IMR-90 (cell line): ENCODE data around the gene PCBP3. TPM values are rescaled to one million over a fixed set of nuclear protein-coding genes. Genes with fewer than 3 reads are reported as not detected.

Experiments used
- ATAC-seq: fragments of 200-7000 bp; cut with Tn5 transposase; 2 replicates; pipeline ENCODE4 v1.9.1; 2020; ENCODE audit warnings: low read depth, mild to moderate bottlenecking, moderate library complexity
- BruUV-seq: library from RNA; stranded (reverse); fragments of 400-500 nt; replicated peaks from 2 replicates; lab custom pipeline; 2021; lab: Mats Ljungman, UMichigan
- CTCF ChIA-PET: fragments of 300-600 bp; formaldehyde crosslinking; extraction: SDS; loops from one replicate; lab custom pipeline; 2021; ENCODE audit warnings: antibody characterized with exemption; lab: Yijun Ruan, JAX
- POLR2A ChIA-PET: fragments of 300-600 bp; sonication (Branson Sonifier 250); formaldehyde crosslinking; loops from one replicate; lab custom pipeline; 2022; ENCODE audit warnings: antibody characterized with exemption; ENCODE audit not compliant: unreplicated experiment; lab: Charles Lee
- DNase-seq: peaks from one replicate; pipeline ENCODE4 v3.0.0; 2013
- H2AFZ ChIP-seq: replicated peaks from 2 replicates; pipeline ENCODE3; 2013; ENCODE audit warnings: low read length, mild to moderate bottlenecking; ENCODE audit not compliant: poor library complexity
- H2AK5ac ChIP-seq: 2 replicates; pipeline ENCODE4 v1.6.1; 2013; ENCODE audit warnings: low read depth, low read length, inconsistent platforms
- H2AK9ac ChIP-seq: replicated peaks from 2 replicates; pipeline ENCODE3; 2013; ENCODE audit warnings: mild to moderate bottlenecking, low read depth, low read length, moderate library complexity; ENCODE audit not compliant: poor library complexity
- H2BK120ac ChIP-seq: 2 replicates; pipeline ENCODE4 v1.6.1; 2013; ENCODE audit warnings: low read depth, low read length, inconsistent platforms
- H2BK15ac ChIP-seq: 3 replicates; pipeline ENCODE4 v1.6.1; 2013; ENCODE audit warnings: low read depth, low read length, inconsistent platforms
- H2BK20ac ChIP-seq: 2 replicates; pipeline ENCODE4 v1.6.1; 2013; ENCODE audit warnings: low read depth, mild to moderate bottlenecking, inconsistent platforms, low read length, moderate library complexity
- H2BK5ac ChIP-seq: 2 replicates; pipeline ENCODE4 v1.6.1; 2013; ENCODE audit warnings: mild to moderate bottlenecking, low read depth, low read length, inconsistent platforms; ENCODE audit not compliant: poor library complexity, severe bottlenecking
- H3K14ac ChIP-seq: replicated peaks from 2 replicates; pipeline ENCODE4 v1.6.1; 2013; ENCODE audit warnings: low read depth, low read length, inconsistent platforms
- H3K18ac ChIP-seq: 2 replicates; pipeline ENCODE4 v1.6.1; 2013; ENCODE audit warnings: low read depth, low read length, control low read depth
- H3K23ac ChIP-seq: 2 replicates; pipeline ENCODE4 v1.6.1; 2013; ENCODE audit warnings: low read depth, low read length, inconsistent platforms
- H3K27ac ChIP-seq: 2 replicates; pipeline ENCODE4 v1.5.1; 2013; ENCODE audit warnings: mild to moderate bottlenecking, control low read depth, low read length; ENCODE audit not compliant: insufficient read depth
- H3K27me3 ChIP-seq: 2 replicates; pipeline ENCODE4 v1.6.1; 2013; ENCODE audit warnings: low read length; ENCODE audit not compliant: control insufficient read depth, insufficient read depth
- H3K36me3 ChIP-seq: 2 replicates; pipeline ENCODE4 v1.6.1; 2013; ENCODE audit warnings: low read length, mixed read lengths; ENCODE audit not compliant: control insufficient read depth, insufficient read depth
- H3K4ac ChIP-seq: 2 replicates; pipeline ENCODE4 v1.6.1; 2013; ENCODE audit warnings: low read depth, low read length, inconsistent platforms
- H3K4me1 ChIP-seq: 2 replicates; pipeline ENCODE4 v1.6.1; 2013; ENCODE audit warnings: low read length, mixed read lengths; ENCODE audit not compliant: control insufficient read depth, insufficient read depth
- H3K4me2 ChIP-seq: 2 replicates; pipeline ENCODE4 v1.6.1; 2013; ENCODE audit warnings: low read depth, mild to moderate bottlenecking, control low read depth, low read length, moderate library complexity
- H3K4me3 ChIP-seq: 2 replicates; pipeline ENCODE4 v1.5.1; 2013; ENCODE audit warnings: low read depth, mild to moderate bottlenecking, control low read depth, low read length, moderate library complexity; ENCODE audit not compliant: insufficient read depth
- H3K56ac ChIP-seq: 2 replicates; pipeline ENCODE4 v1.6.1; 2013; ENCODE audit warnings: low read length, inconsistent platforms; ENCODE audit not compliant: insufficient read depth; ENCODE audit errors: extremely low read depth
- H3K79me1 ChIP-seq, 2 experiments: 2 replicates each; pipeline ENCODE4 v1.6.1; 2013; ENCODE audit warnings: low read length in 2 of 2, inconsistent platforms in 1 of 2, low read depth in 1 of 2
- H3K9ac ChIP-seq: 2 replicates; pipeline ENCODE4 v1.6.1; 2013; ENCODE audit warnings: low read depth, low read length, control low read depth
- H3K9me1 ChIP-seq: 2 replicates; pipeline ENCODE4 v1.6.1; 2013; ENCODE audit warnings: low read length, inconsistent platforms; ENCODE audit not compliant: insufficient read depth
- H3K9me3 ChIP-seq: 2 replicates; pipeline ENCODE4 v1.6.1; 2013; ENCODE audit warnings: low read length; ENCODE audit not compliant: control insufficient read depth, insufficient read depth
- H4K20me1 ChIP-seq: 2 replicates; pipeline ENCODE4 v1.6.1; 2013; ENCODE audit warnings: low read length, inconsistent platforms; ENCODE audit not compliant: insufficient read depth
- H4K5ac ChIP-seq: 2 replicates; pipeline ENCODE4 v1.6.1; 2013; ENCODE audit warnings: mild to moderate bottlenecking, low read depth, low read length, control low read depth
- H4K8ac ChIP-seq, 2 experiments: 2 replicates each; pipeline ENCODE4 v1.6.1; 2013; ENCODE audit warnings: low read depth in 2 of 2, low read length in 2 of 2, control low read depth in 1 of 2, inconsistent platforms in 1 of 2
- H4K91ac ChIP-seq: 2 replicates; pipeline ENCODE4 v1.6.1; 2013; ENCODE audit warnings: low read depth, low read length, inconsistent platforms; ENCODE audit not compliant: insufficient read depth
- BHLHE40 ChIP-seq: fragments of 150-350 bp; IDR thresholded peaks from 2 replicates; pipeline ENCODE4 v1.6.1; 2016; ENCODE audit warnings: mild to moderate bottlenecking, low read depth, low read length
- CHD1 ChIP-seq: IDR thresholded peaks from 2 replicates; pipeline ENCODE4 v1.6.1; 2012; ENCODE audit warnings: low read depth, low read length, improper control_type of control experiment
- MAZ ChIP-seq: IDR thresholded peaks from 2 replicates; pipeline ENCODE4 v1.6.1; 2012; ENCODE audit warnings: low read depth, mild to moderate bottlenecking, low read length, improper control_type of control experiment, moderate library complexity, borderline replicate concordance
- MXI1 ChIP-seq: IDR thresholded peaks from 2 replicates; pipeline ENCODE4 v1.6.1; 2012; ENCODE audit warnings: low read depth, mild to moderate bottlenecking, low read length, moderate library complexity, borderline replicate concordance
- NFE2L2 ChIP-seq: fragments of 150-350 bp; IDR thresholded peaks from 2 replicates; pipeline ENCODE4 v1.6.1; 2016; ENCODE audit warnings: low read depth, mild to moderate bottlenecking, low read length
- RFX5 ChIP-seq: IDR thresholded peaks from 2 replicates; pipeline ENCODE4 v1.8.0; 2012; ENCODE audit warnings: low read depth, mild to moderate bottlenecking, low read length, moderate library complexity
- SMC3 ChIP-seq: fragments of 150-350 bp; IDR thresholded peaks from 2 replicates; pipeline ENCODE4 v1.6.1; 2016; ENCODE audit warnings: low read depth, mild to moderate bottlenecking, antibody characterized with exemption, low read length, moderate library complexity
- USF2 ChIP-seq: fragments of 150-350 bp; IDR thresholded peaks from 2 replicates; pipeline ENCODE4 v1.6.1; 2017; ENCODE audit warnings: mild to moderate bottlenecking, antibody characterized with exemption, low read length, low read depth
- WGBS, 2 experiments: methylation state at CpG; one replicate each; pipeline versions ENCODE4 v1.1.5 to v1.1.7; 2013; ENCODE audit warnings: missing lambda C conversion rate in 2 of 2; ENCODE audit not compliant: insufficient read length in 1 of 2; ENCODE audit errors: extremely low coverage in 2 of 2; 5-methylcytosine and 5-hydroxymethylcytosine counted together
- dilution Hi-C: fragments of 300-500 bp; cut with HindIII; formaldehyde crosslinking; loops from one replicate; pipeline ENCODE4 v1.14.3; 2018; ENCODE audit warnings: low sequenced_read_pairs; ENCODE audit not compliant: unreplicated experiment
- in situ Hi-C: fragments of 300-500 bp; cut with MboI; formaldehyde crosslinking; loops from 3 replicates; pipeline ENCODE4 v1.14.3; 2019; ENCODE audit warnings: low sequenced_read_pairs, inconsistent platforms, mixed read lengths
- intact Hi-C: fragments of 100-400 bp; cut with micrococcal nuclease; formaldehyde crosslinking; loops from 2 replicates; pipeline ENCODE4 v1.10.0; 2022
- polyA plus RNA-seq, 3 experiments: library from polyadenylated mRNA; depleted of rRNA; stranded (reverse); fragments of >200 nt; gene quantifications; 2 replicates each; pipeline ENCODE4 v1.2.3, GENCODE V29; 2012; ENCODE audit warnings: low replicate concordance in 1 of 3
- total RNA-seq: library from RNA; depleted of rRNA; stranded (reverse); fragments of >200 nt; gene quantifications from 2 replicates; pipeline ENCODE4 v1.2.3, GENCODE V29; 2012

The PCBP3 gene
- total and polyA plus RNA-seq, 2 of the 4 experiments (the other 2 are of a cell fraction): 2.9 to 3.9 TPM

- dilution Hi-C loops: no loop called here
- Histone ChIP-seq H4K20me1 (no peaks in the 10 kb centered on the region), H3K23ac (no peak overlapping the region), H3K9me1 (peaks cover 9% of the 10 kb centered on the region), H2BK120ac (no peak overlapping the region), H3K18ac (no peak overlapping the region), H2BK5ac (no peak overlapping the region), H3K4me1 (peaks cover 5% of the 10 kb centered on the region), H3K36me3 (no peaks in the 10 kb centered on the region), H3K27me3 (no peaks in the 10 kb centered on the region), H4K5ac (no peak overlapping the region), H3K4me3 (no peak overlapping the region), H3K14ac (no peak overlapping the region), H2AK5ac (no peak overlapping the region), H3K4ac (no peak overlapping the region), H2BK15ac (no peak overlapping the region), H2AK9ac (no peak overlapping the region), H3K9ac (no peak overlapping the region), H2BK20ac (no peak overlapping the region), H3K79me1 (no peaks in the 10 kb centered on the region), H4K8ac (no peak overlapping the region), H3K9me3 (peaks cover 10% of the 10 kb centered on the region), H2AFZ (no peak overlapping the region), H3K27ac (no peak overlapping the region), H3K4me2 (no peak overlapping the region), H4K91ac (no peak overlapping the region), H3K56ac (no peak overlapping the region)
- no peak for TF ChIP-seq MXI1
- TF ChIP-seq SMC3: no peak
- TF ChIP-seq NFE2L2: no peak
- no peak for TF ChIP-seq MAZ
- TF ChIP-seq BHLHE40: no peak
- no peak for TF ChIP-seq CHD1
- no peak for TF ChIP-seq RFX5
- no peak for TF ChIP-seq USF2
- in situ Hi-C loops: no loop called here
- DNase-seq (no peak), ATAC-seq (no peak)
- CTCF ChIA-PET: no interaction called here
- no TSS peak for BruUV-seq
- POLR2A ChIA-PET: no interaction called here
- WGBS, 2 experiments: no CpG with 5 or more reads among the region's 2 CpGs
- intact Hi-C loops: no loop called here
These were observed 199.9 kb downstream of the PCBP3 start for GRCh38 chr21:45843426-45843825.
